HG03039 (cell line): Measurements from ENCODE around the gene AAGAB.

ENCODE experiments used
- ATAC-seq: cut with Tn5 transposase; IDR thresholded peaks from one replicate; pipeline ENCODE4 v1.9.1; 2021; ENCODE audit warnings: mild to moderate bottlenecking, moderate library complexity; ENCODE audit not compliant: unreplicated experiment

Gene AAGAB

DNA sequence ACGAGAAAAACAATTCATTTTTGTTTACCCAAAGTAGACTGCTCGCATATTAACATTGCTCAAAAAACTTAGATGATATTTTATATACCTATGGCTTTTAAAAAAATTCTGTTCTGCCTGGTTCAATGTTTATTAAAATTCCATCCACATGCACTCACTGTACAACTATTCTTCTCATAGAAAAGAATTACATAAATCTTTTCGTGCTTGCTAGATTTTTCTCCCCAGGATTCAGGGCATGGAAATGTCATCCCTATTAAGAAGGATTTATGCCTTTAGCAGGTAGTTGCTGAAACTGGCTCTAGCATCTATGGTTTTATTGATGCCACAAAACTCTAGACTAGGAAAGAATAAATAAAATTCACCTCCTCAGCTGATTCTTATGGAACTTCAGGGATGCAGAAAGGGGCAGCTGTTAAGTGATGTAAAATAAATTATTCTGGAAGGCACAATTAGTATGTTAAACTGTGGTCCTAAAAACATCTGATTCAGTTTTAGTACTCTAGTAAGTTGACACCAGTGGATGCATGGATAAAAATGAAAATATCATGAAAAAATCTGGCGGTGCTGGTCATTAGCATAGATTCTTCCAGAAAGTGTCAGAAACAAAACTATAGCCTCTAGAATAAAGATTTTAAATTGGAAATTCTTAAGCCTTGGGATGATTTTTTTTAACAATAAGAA lies 41.6 kb downstream of the AAGAB start:
- ATAC-seq: no peak

DNA sequence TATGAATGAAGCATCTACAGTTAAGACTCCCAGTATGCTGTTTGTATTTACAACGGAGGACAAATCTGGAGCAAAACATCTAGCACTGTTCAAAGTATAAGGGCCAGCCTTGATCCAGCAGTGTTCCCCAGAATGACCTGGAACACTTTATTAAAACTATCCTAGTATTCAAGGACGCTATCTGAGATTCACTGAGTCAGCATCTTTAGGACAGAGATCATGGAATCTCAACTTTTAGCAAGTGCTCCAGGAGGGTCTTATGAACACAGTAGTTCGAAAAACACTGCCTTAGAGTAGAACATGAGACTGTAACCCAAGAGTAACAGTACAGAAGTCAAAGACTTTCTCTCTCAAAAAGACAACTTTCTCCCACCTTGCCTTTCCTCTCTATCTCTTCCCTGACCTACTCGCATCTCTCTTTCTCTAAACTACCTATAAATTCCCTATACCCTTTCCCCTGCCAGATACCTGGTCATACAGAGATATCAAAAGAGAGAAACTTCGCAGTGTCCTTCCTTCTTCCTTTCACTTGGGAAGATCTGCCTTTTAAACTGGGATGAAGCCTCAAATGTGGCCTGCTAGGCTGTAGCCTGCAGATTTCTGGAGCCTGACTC lies 43.8 kb downstream of the AAGAB start:
- no peak for ATAC-seq

DNA sequence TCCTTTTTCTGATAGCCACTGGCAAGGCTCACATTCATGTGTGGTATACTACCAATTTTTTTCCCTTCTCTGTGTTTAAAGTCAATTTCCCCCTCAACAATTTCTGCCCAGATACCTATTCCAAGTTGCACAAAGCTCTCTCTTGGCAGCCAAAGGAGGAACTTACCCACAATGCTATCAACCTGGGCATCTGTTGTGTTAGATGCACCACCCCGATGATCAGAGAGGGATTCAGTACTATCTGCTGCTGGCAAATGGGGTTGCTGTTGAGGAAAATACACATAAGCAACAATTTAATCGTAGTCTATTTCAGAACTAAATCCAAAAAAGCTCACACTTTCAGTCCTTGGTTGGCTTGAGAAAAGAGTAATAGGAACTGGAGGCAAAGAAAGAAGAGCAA lies 46.1 kb downstream of the AAGAB start:
- ATAC-seq: no peak

DNA sequence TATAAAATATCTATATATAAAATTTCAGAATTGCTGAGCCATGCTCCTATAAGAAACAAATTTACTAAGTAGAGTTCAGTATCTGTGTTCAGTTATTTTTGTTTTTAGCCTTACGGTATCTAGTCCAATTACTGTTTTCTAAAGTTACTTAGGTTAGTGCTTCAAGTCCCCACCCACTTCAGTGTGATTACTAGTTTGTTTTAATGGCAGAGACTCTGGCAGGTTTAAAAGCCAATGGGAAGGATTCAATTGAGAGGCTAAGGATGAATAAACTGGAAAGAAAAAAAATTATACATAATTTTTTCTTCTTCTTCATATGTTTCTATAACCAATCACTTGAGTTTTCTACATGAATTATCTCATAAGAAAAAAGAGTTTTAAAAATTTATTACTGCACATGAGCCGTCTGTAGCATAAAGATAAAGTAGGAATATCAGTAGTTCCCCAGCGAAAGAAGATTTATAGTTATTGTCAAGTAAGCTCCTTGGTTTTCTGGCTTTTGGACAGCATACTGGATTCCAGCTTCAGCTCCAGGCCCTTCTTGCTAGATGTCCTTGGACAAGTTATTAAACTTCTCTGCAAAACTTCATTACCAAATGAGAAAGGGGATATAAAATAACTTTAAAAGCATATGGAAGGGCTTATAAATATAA lies 46.8 kb downstream of the AAGAB start:
- no peak for ATAC-seq

DNA sequence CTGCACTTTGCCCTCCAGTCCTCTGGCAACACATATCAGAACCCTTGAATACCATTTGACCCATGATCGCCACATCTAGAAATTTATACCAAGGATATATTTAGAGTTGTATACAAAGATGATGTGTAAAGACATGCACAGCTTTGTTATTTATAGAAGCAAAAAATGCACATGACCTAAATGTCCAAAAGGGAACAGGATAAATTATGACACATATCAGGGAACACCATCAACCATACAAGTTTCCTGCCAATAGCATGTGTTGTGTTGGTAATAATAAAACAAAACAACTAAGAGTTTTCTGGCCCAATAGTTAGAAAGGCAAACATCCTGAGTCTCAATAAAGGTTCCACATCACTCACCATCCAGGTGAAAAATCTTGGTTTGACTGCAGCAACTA lies 51.5 kb downstream of the AAGAB start:
- ATAC-seq: no peak

DNA sequence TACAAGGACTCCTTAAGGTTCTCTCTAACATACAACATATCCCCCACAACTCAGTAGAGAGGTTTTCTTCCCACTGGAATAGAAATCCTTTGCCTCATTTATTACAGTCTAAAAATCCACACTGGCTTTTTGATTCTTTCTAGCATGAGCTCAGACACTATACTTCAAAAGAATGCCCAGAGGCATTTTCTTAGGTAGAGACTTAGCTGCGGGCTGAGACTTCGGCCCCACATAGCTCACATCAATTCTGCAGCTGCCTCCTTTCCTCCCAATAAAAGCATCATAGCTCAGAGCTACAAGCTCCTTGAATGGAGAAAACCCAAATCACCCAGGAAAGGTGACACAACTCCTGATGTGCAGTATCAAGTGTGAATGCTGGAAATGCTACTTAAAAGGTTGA lies 52.4 kb downstream of the AAGAB start:
- no peak for ATAC-seq

DNA sequence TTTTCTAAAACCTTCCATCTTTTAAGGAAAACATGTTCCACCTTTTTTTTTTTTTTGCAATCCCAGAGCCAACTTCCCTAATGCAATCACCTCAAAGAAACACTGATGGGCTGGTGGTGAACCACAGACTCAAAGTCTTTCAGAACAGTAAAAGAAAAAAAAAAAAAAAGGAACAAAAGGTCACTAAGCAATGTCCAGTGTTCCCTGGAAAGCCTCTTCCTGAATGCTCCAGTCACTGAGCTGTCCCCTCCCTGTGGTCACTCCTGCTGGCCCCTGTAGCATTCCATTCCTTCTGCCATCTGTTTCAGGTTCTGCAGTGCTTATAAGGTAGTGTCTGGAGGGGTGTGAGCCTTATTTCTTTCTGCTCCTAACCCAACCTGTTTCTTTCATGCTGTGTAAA lies 53.3 kb downstream of the AAGAB start:
- ATAC-seq: no peak

DNA sequence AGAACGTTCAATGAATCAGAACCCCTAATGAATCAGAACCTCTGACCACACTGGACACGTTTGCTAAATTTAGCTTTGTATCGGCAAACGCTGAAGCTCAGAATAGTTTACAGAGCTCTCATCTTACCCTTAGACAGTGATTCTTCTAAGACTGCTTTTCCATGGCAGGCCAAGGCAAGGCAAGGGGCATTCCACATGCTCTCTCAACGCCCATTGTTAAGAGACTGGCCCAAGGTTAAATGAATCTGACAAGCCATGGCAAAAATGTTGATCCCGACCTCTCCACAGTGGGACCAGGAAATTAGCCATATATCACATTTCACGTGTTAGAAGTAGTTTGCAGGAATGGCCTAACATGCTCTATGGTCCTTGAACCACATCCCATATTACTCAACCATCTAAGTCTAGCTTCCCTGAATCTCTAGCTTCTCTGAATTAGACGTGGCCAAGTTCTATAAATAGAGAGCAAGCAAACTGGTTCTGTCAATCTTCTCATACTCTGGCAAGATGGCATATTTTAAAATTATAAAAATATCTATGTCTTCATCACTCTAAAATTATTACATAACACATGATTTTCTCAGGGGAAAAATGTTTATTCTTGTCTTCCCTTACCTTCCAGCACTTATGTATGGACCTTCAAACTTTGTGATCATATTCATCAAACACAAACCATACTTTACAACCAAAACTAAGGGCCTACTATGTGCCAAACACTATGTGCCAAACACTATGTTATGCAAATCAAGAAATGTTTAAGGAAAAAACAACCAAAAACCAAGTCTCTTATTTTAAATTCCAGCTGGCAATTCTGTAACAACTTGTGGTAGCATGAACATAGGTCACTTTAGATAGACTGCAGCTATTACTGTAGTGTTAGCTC lies 54.3 kb downstream of the AAGAB start:
- ATAC-seq: no peak

DNA sequence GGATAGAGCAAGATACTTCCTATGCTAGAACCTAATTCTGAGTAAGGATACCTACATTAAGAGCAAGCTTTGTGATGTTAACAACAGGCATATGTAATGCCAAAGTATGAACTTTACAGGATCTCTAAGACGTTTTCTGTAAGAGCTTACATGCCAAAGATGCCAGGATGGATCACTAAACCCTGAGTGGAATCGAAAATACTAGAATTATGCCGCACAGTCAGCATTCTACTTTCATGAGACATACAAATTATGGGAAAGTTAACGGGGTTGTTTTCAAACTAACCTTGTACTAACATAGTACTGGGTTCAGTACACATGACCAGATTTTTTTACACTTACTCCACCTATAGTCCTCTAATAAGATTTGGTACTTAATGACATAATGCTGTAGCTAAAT lies 55.1 kb downstream of the AAGAB start:
- ATAC-seq: no peak

DNA sequence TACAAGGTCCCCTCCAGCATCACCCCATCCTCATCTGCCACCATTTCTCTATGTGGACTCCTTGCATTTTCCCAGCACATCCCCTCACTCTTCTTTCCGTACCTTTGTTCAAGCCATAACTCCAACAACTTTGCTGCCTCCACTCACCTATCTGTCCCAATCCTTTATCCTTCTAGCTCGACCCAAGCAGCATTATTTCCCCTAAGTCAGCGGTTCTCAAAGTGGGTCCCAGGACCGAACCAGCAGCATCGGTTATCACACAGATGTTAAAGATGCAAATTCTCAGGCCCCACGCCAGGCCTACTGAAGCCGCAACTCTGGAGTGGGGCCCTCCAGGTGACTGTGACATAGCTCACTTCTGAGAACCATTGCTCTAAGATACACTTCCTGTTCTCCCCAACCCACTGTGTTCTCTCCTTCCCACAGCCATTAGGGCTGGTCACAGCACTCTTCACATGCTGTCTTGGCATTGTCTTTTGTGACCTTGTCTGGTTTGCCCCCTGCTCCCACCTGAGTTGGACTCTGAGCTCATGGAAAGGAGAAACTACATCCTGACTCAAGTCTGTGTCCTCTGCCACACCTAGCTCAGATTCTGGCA lies 56.2 kb downstream of the AAGAB start:
- no peak for ATAC-seq

DNA sequence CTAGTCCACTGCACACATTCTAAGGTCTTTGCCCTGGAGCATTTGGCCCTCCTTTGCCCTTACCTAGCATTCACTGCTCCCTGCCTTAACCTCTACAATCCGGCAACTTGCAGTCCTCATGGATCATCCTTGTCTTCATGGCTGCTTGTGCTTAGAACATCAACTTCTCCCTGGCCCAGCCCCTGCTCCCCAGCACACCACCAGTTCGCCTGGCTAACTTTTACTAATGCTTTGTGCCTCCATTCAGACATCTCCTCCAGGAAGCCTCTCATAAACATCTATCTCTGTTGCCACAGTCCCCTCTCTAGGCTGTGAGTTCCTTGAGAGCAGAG lies 57.1 kb downstream of the AAGAB start:
- no peak for ATAC-seq

DNA sequence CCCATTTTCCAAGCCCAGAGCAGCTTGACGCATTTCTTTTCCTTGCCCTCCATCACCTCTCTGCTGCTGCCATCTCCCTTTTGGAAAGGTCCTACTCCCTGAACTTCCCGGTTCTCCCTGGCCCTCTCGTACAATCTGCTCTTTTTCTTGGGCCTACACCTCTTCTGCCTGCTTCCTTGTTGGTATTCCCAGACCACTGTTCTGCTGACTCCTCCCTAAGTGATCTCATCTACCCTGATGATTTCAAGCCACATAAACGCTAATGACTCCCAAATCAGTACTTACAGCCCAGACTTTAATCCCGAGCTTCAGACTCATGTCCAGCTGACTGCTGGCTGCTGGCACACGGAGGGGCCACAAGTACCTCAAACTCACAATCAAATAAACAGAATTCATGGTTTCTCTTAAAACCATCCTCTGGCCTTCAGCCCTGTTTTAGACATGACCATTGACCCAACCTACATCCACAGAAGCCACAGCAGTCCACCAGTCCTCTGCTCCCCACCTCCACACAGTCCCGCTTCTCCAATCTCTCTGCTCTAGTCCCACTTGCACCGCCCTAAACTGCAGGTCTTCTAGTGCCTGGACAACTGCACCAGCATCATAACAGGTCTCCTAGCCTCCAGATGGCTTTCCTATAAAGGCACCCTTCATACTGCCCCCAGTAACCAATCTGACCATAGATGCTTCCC lies 57.6 kb downstream of the AAGAB start:
- no peak for ATAC-seq

DNA sequence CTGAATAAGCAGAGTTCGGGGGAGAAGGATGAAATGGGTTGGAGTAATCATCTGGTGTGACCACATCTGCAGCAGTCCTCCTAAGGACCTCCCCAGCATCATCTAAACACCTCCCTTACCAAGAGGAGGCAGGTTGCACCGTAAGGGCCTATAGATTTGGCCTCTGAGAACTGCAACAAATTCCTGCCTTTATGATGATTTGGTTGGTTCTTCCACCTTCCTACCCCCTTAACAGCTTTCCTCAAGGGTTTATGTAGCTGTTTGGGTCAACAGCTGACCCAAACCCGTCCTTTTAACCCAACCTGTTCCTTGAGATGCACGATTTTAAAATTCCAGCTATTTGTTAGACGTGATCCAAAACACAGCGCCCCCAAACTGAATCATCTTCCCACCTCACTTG lies 58.2 kb downstream of the AAGAB start:
- no peak for ATAC-seq

DNA sequence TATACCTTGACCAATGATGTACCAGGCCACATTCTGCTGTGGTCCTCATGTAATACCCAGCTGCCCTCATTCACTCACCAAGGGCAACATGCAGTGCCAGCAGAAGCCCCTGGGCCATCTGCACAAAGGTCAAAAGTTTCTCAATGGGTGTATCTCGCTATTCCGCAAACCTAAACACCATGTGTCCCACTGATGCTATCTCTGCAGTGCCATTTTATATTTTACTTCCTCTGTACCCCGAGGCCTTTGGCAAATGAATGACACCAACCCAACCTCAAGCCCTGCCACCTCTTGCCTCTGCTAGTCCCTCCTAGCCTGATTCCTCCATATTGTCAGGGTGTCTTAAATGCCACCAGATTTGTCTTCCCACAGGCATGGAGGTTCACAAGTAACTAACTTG lies 59.2 kb downstream of the AAGAB start:
- no peak for ATAC-seq

DNA sequence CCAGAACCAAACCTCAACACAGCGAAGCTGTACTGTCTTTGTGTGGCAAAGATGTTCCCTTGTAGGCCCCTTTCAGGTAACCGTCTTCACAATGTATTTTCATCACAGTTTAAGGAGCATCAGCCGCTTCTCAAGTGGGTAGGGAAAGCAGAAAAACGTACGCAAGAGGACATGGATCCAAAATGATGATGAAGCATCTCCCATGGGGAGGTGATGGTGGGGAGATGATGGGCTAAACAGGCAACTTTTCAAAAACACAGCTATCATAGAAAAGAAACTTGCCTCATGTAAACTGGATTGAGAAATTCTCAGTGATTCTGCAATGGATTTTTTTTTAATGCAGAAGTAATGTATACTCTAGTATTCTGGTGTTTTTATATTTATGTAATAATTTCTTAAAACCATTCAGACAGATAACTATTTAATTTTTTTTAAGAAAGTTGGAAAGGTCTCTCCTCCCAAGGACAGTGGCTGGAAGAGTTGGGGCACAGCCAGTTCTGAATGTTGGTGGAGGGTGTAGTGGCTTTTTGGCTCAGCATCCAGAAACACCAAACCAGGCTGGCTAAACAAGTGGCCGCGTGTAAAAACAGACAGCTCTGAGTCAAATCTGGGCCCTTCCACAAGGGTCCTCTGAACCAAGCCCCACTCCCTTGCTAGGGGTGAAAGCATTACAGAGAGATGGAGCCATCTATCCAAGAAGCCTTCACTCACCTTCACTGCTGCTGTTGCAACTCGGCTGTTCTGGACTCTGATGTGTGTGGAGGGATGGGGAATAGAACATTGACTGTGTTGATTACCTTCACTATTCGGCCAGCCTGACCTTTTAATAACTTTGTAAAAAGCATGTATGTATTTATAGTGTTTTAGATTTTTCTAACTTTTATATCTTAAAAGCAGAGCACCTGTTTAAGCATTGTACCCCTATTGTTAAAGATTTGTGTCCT lies 60.0 kb downstream of the AAGAB start:
- ATAC-seq: no peak

DNA sequence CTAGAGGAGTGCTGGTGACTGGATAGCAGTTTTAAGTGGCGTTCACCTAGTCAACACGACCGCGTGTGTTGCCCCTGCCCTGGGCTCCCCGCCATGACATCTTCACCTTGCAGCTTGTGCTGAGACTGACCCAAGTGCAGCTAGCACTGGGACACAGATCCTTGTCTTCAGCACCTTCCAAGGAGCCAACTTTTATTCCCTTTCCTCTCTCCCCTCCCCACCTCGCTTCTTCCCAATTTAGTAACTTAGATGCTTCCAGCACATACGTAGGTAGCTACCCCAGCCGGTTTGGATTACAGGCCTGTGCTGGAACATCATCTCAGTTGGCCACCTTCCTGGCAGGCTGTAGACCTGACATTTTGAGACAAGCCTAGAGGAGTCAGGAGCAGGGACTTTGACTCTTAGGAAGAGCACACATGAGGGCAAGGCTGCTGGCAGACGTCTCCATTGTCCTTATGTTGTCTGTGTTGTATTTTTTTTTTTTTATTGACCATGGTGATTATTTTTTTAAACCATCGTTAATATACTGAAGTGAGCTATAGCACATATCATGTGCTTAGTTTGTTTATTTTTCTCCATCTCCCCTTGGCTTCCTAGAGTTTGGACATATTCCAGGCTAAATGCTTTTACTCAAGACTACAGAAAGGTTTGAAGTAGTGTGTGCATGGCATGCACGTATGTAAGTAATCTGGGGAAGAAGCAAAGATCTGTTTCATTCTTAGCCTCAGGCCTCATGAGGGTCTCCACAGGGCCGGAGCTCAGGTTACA lies 61.1 kb downstream of the AAGAB start:
- no peak for ATAC-seq

DNA sequence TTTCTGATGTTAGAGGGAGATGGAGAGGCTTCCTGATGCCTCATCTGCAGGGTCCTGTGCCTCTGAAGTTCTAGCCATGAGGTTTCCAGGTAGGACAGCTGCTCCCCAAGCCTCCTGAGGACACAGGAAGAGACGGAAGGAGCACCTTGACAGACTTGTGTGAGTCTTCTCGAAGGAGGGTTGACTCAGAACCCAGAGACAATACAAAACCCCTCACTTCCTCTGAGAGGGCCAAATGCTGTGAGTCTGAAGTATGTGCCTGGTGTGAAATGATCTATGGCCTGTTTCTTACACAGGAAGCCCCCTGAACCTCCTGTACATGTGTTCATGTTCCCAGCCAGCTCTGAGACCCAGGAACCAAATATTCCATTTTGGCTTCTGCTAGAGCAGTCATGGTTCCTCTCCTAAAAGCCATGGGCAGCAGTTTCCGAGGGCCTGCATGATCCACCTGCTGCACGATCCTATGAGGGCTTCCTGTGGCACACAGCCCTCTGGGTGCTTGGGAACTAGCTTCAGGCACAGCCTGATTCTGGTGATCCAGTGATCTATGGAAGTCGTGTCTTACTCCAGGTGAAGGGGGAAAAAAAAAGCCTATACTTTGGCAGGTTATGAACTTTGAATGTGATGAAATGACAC lies 62.2 kb downstream of the AAGAB start:
- no peak for ATAC-seq

DNA sequence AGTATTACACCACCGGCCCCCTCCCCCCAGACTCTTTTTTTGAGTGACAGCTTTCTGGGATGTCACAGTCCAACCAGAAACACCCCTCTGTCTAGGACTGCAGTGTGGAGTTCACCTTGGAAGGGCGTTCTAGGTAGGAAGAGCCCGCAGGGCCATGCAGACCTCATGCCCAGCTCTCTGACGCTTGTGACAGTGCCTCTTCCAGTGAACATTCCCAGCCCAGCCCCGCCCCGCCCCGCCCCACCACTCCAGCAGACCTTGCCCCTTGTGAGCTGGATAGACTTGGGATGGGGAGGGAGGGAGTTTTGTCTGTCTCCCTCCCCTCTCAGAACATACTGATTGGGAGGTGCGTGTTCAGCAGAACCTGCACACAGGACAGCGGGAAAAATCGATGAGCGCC lies 63.6 kb downstream of the AAGAB start:
- ATAC-seq: no peak
